Stimulated activated CD4-positive, alpha-beta T cell treated with anti-CD3 and anti-CD28 coated beads, Interleukin-12 subunit alpha, Interleukin-12 subunit beta, amount 100 ng/mL, for 48 hours (primary cell): ENCODE measurements around the gene WDR73.
"Not testable (repeated sequence)": the region's sequence is repeated elsewhere in the genome, so short reads cannot be mapped to it uniquely, and the experiment has no call there.

Experiments
- DNase-seq, 3 donors: peaks; one replicate each; pipeline ENCODE4 v3.0.0-alpha.2; 2020; ENCODE audit warnings: low read depth in 2 of 3, low spot score in 1 of 3

The WDR73 gene

DNA sequence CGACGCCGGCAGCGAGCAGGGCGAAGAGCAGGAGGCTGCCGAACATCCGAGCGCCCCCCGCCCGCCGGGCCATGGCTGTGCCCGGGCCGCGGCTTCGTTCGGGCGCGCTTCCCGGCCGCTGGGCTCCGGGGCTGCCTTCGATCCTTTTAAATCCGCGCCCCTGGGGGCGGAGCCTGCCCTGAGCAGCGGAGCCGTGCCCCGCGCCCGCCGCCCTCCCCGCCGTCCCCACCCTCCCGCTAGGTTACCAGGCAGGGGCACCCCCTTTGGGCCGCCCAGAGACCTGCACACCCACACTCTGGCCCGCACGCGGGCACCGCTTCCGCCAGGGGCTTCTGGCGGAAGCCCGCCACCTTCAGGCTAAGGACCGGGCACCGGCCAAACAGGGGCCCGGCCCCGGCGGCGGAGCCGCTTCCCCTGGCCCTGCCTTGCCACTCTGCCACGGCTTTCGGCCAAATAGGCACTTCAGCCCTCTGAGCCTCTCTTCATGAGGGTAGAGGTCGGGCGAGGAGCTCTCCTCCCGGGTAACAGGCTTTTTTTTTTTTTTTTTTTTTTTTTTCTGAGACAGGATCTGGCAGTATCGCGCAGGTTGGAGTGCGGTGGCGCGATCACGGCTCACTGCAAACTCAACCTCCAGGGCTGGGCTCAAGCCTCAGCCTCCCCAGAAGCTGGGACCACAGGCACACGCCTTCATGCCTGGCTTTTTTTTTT is 4.2 kb upstream of the WDR73 start, which contains the start of gene NMB:
TSS of gene NMB (minus strand) at position 120 of the 708 bp plus-strand sequence. CDS start at position 73, 47 bp downstream.
- peak; percentile 59 to 71 (median 69) for DNase-seq

DNA sequence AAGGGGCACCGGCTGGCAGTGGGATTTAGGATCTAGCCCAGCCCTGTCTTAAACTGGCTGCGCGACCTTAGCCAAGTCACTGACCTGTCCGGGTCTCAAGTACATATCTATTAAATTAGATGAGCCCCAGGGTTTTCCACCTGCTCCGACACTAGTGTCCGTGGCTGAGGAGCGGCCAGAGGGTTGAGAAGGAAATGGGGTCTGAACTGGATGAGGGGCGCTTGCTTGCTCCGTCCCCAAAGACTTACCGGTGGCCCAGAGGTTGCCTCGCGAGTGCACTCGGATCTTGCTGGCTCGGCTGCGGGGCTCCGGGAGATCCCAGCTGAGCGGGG is 3.6 kb upstream of the WDR73 start:
- no peak for DNase-seq

DNA sequence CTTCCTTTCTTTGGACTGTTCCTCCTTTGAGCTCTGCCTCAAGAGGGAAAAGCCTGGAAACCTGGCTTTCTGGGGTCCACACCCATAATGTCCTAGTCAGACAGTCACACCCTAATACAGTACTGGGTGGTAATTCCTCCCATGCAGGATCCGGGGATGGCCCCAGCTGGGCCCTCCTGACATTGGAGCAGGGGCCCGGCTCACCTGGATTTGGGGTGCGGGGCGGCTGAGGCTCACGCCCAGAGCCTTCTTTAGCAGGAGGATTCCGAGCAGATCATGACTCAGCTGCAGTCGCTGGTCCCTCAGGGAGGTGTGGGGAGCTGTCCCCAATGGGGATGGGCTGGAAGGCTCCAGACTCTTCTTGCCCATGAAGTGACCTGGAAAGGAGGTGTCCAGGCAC is 2.9 kb upstream of the WDR73 start:
- DNase-seq: no peak

DNA sequence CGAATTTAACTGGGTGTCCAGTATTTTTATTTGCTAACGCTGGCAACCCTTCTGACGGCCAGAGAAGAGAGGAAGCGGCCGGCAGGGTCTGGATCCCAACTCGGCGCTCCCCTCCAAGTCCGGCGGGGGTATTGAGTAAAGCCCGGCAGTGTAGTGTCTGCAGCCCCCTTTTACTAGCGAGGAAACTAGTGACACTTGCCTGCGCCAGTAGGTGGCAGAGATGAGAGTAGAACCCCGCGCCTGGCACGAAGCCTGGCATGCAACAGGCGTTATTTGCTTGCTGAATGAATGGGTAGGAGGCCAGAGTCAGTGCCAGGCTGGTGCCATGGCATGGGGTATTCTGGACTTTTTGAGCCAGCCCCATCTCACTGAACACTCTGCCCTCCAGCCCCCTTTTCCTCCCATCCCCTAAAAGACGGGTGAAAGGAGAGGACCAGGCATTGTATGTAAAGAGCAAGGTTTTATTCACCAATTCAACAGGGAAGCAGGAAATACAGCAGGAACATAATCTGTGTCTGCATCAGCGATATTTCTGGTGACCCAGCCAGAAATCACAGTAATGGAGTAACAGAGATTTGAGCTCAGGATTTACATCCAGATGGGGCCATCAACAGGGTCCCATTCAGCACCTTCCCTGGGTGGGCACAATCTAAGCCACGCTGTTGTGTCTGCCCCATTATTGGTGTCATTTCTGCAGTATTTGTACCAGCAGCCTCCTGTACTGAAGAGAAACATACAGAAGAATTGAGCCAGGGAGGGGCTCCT is 788 bp upstream of the WDR73 start:
- peak; percentile 65 to 73 (median 68) for DNase-seq

DNA sequence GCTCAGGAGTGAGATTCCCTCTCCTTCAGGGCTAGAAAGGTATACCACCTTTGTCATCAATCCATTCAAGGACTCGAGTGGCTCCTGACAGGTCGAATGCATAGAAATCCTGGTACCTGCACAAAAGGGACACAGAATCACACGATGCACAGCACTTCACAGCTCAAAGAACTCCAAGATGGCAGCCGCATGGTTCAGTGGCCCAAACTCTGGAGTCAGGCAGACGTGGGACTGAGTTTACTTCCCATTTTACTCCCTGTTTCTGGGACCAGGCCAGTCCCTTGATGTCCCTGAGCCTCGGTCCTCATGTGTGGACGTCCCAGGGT is 536 bp downstream of the WDR73 start:
- DNase-seq: no peak

DNA sequence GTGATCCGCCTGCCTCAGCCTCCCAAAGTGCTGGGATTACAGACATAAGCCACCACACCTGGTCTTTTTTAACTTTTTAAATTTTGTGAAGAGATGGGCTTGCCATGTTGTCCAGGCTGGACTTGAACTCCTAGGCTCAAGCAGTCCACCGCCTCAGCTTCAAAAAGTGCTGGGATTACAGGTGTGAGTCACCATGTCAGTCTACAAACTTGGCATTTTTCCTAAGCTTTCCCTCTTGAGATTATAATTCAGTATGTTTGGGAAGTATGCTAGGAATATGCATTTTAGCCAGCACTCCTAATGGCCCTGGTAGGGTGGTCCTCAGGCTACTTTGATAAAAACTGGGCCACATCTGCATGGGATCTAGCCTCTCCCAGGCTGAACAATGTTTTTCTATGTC is 4.4 kb downstream of the WDR73 start:
- no peak for DNase-seq

DNA sequence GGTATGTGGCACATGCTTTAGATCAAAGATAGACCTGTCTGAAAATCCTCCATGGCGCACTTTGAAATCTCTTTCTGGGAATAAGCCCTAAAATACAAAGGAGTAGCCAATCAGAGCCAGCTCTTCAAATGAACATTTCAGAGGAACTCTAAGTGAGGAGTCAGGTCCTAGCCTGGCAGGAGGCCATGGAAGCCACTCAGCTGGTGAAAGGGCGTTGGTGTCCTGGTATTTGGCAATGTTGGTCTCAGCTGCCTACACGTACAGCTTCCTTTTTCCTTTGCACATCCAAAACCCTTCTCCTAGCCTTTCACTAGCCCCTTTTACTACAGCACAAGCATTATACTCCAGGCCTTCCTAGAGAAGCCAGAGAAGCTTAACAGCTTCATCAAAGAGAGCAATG is 5.5 kb downstream of the WDR73 start:
- DNase-seq: no peak

DNA sequence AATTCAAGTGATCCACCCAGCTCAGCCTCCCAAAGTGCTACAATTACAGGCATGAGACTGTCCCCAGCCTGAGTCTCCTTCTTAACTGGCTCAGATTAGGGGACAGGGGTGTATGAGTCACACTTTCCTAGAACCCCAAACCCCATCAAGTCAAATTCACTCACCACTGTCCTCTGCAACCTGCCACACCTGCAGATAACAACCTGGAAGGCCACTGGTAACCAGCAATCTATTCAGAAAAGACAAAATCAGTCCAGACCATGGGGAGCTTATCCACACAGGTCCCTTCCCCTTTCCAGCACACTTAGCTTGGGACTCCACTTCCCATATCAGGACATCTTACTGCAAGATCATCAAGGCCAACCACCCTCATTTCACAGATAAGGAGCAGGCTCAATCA is 6.4 kb downstream of the WDR73 start:
- no peak for DNase-seq

DNA sequence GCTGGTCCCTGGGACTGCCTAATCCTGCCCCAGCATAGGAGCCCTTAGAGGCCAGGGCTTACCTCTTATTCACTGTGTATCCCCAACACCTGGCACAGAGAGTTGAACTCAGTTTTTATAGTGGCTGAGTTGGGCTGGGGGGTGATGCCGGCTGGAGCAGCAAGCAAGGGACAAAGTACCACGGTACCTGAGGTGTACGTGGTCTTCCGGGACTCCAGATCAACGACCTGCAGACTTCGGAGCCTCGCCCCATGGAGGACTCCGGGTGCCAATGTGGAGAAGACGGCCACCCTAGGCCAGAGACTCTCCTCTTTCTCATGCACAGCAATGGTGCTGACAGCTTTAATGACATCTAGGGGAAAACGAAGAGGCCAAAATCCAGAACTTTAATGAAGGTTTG is 8.1 kb downstream of the WDR73 start:
- DNase-seq: no peak

DNA sequence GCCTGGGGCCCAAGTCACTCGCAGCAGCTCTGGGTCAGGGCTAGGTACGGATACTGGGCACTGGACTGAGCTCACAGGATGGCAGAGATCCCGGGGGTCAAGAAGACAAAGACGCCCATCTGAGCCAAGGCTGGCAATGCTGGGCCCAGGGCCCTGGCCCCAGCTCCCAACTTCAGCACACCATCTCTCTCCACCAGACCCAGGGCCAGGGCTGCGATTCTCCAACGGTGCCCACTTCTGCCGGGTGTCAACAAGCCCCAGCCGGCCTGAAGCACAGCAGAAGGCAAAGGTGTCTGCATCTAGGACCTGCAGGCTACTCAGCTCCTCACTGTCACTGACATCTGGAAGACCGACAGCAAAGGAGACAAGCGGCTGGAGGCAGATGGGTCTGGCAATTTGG is 8.6 kb downstream of the WDR73 start:
- DNase-seq: no peak

DNA sequence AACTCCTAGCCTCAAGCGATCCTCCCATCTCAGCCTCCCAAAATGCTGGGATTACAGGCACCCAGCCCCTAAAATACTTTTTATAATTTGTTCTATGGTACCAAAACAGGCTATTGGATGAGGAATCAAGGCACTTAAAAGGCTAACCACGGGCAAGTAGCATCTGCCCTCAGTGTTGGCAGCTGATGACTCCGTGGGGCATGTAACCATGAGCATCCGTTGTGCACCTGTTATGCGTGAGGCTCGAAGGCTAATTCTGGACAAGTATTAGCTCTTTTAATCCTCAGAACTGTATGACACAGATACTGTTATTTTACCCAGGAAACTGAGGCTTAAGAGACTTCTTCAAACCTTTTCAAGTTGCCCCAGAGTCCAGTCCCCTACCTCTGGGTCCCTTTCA is 10.2 kb downstream of the WDR73 start:
- DNase-seq: no peak

DNA sequence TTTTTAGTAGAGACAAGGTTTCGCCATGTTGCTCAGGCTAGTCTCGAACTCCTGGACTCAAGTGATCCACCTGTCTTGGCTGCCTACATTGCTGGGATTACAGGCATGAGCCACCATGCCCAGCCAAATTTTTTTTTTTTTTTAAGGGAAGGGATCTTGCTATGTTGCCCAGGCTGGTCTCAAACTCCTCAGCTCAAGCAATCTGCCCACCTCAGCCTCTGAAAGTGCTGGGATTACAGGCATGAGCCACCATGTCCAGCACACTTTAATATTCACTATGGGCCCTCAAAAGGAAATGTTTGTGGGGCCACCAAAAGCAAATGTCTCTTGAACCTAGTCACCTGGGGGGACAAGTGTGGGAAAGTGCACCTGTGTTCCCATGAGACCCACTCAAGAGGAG is 11.4 kb downstream of the WDR73 start:
- not testable (repeated sequence) for DNase-seq

DNA sequence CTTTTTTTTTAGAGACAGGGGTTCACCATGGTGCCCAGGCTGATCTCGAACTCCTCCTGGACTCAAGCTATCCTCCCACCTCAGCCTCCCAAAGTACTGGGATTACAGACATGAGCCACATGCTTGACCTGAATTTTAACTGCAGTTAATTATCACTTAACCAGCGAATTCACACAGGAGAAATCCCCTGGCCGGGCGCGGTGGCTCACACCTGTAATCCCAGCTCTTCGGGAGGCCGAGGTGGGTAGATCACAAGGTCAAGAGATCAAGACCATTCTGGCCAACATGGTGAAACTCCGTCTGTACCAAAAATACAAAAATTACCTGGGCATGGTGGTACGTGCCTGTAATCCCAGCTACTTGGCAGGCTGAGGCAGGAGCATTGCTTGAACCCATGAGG is 12.2 kb downstream of the WDR73 start:
- not testable (repeated sequence) for DNase-seq

DNA sequence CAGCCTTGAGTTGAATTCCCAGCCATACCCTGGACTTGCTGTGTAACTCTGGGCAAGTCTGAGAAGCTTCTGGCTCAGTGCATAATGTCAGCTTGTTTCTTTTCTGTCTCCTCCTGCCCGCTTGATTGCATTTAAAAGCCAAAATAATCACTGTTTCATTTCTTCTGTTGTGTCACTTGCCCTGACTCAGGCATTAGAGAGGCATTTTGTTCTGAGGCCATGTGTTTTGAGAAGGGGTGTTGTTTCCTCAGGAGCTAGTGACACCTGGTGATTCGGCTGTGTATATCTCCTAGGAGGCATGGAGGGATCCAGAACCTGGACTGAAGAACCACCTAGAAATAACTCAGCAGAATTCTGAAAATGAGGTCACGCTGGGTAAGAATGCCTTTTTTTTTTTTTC is 16.0 kb downstream of the WDR73 start:
- DNase-seq: no peak

DNA sequence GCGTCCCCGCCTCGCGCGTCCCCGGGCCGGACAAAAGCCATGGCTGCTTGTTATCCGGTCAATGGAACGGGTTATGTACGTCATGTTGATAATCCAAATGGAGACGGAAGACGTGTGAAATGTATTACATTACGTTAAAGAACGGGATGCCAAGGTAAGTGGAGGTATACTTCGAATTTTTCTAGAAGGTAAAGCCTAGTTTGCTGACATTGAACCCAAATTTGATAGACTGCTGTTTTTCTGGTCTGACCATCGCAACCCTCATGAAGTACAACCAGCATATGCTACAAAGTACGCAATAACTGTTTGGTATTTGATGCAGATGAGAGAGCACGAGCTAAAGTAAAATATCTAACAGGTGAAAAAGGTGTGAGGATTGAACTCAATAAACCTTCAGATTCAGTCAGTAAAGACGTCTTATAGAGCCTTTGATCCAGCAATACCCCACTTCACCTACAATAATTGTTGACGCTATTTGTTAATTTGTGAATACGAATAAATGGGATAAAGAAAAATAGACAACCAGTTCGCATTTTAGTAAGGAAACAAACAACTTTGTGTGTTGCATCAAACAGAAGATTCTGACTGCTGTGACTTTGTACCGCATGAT is 19.8 kb downstream of the WDR73 start:
- no peak for DNase-seq

DNA sequence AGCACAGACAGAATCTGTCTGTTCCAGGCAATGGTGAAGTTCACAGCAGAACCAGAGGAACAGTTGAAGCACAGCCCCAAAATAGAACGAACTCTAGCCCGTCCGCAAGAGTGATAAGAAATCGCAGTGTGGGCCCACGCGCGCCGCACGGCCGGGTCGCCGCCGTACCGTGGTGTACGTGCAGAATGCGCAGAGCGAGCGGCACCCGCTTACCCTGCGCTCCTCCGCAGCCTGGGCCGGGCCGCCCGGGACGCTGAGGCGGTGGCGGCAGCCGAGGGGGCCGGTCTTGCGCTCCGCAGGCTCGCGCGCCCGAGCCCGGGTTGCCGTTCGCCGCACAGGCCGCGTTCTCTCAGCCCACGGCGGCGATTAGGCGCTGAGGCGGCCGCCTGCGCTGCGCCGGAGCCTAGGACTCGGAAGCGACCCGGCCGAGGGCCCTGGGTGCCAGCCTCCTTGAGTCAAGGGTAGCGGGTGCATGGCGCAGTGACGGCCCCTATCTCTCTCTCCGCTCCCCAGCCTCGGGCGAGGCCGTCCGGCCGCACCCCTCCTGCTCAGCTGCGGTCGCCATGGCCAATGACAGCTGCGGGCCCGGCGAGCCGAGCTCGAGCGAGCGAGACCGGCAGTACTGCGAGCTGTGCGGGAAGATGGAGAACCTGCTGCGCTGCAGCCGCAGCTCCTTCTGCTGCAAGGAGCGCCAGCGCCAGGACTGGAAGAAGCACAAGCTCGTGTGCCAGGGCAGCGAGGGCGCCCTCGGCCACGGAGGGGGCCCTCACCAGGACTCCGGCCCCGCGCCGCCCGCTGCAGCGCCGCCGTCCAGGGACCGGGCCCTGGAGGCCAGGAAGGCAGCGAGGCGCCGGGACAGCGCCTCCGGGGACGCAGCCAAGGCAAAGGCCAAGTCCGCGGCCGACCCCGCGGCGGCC is 20.5 kb downstream of the WDR73 start:
- DNase-seq: peak; percentile 57 to 64 (median 61)

DNA sequence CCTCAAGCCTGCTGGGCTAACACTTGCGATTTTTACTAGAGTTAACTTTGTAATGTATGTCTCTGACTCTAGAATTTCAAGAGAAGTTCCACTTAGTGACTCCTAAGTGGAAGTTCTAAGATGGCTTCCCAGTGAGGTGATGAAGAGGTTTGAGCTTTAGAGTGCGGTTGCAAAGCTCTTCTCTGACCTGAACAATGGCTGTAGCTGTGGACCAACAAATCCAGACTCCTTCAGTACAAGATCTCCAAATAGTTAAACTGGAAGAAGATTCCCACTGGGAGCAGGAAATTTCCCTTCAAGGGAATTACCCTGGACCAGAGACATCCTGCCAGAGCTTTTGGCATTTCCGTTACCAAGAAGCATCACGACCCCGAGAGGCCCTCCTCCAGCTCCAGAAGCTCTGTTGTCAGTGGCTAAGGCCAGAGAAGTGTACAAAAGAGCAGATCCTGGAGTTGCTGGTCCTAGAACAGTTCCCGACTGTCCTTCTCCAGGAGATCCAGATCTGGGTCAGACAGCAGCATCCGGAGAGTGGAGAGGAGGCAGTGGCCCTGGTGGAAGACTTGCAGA is 22.3 kb downstream of the WDR73 start:
- no peak for DNase-seq

DNA sequence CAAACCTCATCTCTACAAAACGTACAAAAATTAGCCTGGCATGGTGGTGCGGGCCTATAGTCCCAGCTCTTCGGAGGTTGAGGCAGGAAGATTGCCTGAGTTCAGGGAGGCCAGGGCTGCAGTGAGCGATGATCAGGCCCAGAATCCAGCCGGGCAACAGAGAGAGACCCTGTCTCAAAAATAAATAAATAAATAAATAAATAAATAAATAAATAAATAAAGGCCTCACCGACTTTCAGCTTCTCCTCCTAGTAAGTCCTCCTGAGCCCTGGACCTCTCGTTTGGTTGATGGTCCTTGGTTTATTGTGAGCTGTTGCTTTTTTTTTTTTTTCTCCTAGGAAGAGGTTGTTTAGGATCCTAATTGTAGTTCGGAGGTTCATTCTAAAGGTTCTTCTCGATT is 25.1 kb downstream of the WDR73 start:
- no peak for DNase-seq

DNA sequence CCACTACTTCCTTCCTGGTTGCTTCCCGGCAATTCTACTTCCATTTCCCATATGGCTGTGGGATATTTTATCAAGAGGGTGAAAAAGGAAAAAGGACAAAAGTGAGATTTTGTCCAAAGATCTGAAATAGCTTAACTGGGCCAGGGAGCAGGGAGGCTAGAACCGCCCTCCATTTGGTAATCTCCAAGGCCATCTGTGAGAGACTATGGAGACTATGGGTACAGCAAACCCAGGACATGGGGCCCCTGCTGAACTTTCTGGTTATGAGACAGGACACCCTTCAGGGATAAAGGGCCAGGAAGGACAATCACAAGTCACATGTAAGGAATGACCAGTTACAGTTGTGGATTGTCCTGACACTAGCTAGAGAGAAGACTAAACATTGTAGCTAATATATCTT is 29.0 kb downstream of the WDR73 start:
- DNase-seq: no peak

DNA sequence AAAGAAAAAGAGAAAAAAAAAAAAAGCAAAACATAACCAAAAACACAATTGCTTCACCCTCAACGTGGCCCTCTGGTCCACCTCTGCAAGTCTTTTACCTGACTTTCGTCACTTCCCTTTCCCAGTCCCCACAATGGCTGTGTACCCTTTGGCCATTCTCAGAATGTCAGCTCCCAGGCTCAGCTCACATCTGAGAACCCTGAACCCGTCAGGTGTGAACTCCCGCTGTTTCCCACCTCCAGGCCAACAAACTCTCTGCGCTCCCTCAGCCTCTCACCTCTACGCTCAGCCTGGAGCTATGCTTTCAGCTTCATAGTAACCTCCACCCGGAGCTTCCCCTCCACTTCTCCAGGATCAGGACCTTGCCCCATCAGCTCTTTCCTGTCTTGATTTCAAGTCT is 29.7 kb downstream of the WDR73 start:
- no peak for DNase-seq

DNA sequence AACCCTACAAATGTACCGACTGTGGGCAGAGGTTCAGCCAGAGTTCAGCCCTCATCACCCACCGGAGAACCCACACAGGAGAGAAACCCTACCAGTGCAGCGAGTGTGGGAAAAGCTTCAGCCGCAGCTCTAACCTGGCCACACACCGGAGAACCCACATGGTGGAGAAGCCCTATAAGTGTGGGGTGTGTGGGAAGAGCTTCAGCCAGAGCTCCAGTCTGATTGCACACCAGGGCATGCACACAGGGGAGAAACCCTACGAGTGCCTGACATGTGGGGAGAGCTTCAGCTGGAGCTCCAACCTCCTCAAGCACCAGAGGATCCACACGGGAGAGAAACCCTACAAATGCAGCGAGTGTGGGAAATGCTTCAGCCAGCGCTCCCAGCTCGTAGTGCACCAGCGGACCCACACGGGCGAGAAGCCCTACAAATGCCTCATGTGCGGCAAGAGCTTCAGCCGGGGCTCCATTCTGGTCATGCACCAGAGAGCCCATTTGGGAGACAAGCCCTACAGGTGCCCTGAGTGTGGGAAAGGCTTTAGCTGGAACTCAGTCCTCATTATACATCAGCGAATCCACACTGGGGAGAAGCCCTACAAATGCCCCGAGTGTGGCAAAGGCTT is 32.6 kb downstream of the WDR73 start:
- no peak for DNase-seq
